ENCODE data around the gene TMEM185A.
"Not testable (repeated sequence)": the region's sequence is repeated elsewhere in the genome, so short reads cannot be mapped to it uniquely, and the experiment has no call there.

The TMEM185A gene

GRCh38 chrX:149551939-149552248 lies 79.7 kb downstream of the TMEM185A start:
- DNase-seq (ENCODE audit: low read depth in 2 of 2): not testable (repeated sequence)

GRCh38 chrX:149551245-149551938 lies 80.2 kb downstream of the TMEM185A start:
- not testable (repeated sequence) for DNase-seq (ENCODE audit: low read depth in 2 of 2)

- DNase-seq (ENCODE audit: low read depth in 2 of 2): not testable (repeated sequence)
Measured at GRCh38 chrX:149550454-149550853, 81.1 kb downstream of the TMEM185A start.

- DNase-seq (ENCODE audit: low read depth in 2 of 2): not testable (repeated sequence)
Measured at GRCh38 chrX:149549701-149550100, 81.9 kb downstream of the TMEM185A start, which contains the start of gene HSFX3. Gene HSFX3 (minus strand): TSS chrX:149549924. CDS start chrX:149549852, 72 bp downstream.

GRCh38 chrX:149547782-149548181 lies 83.8 kb downstream of the TMEM185A start:
- DNase-seq (ENCODE audit: low read depth in 2 of 2): not testable (repeated sequence)

- not testable (repeated sequence) for DNase-seq (ENCODE audit: low read depth in 2 of 2)
Measured at GRCh38 chrX:149546962-149547361, 84.6 kb downstream of the TMEM185A start.
